H1 (cell line): ENCODE measurements around the gene RPL28. TPM values are rescaled to one million over a fixed set of nuclear protein-coding genes. Genes with fewer than 3 reads are reported as not detected.

Source experiments
- CTCF ChIA-PET: fragments of 300-600 bp; sonication (Branson Sonifier 250); formaldehyde crosslinking; loops from one replicate; lab custom pipeline; 2021; ENCODE audit not compliant: partially characterized antibody; lab: Charles Lee
- POLR2A ChIA-PET: fragments of 300-600 bp; sonication (Branson Sonifier 250); formaldehyde crosslinking; loops from one replicate; lab custom pipeline; 2021; ENCODE audit warnings: inconsistent platforms; ENCODE audit not compliant: partially characterized antibody; lab: Charles Lee
- DNase-seq, 2 experiments: peaks; one replicate each; pipeline versions ENCODE4 v3.0.0 to v3.0.0-alpha.2; 2010 to 2022; ENCODE audit warnings: low spot score in 2 of 2, low read depth in 1 of 2, mixed read lengths in 1 of 2
- FAIRE-seq: peaks from 2 replicates; lab custom pipeline; 2011; peaks lifted over from hg19 to GRCh38; lab: Jason Lieb, UNC
- H2AFZ ChIP-seq: 2 replicates; pipeline ENCODE4 v1.8.1; 2012; ENCODE audit warnings: low read length, inconsistent platforms
- H2AK5ac ChIP-seq: 2 replicates; pipeline ENCODE4 v1.6.1; 2013; ENCODE audit warnings: low read depth, low read length
- H2BK120ac ChIP-seq: replicated peaks from 2 replicates; pipeline ENCODE3; 2013; ENCODE audit warnings: low read depth, low read length, inconsistent platforms
- H2BK12ac ChIP-seq: 2 replicates; pipeline ENCODE4 v1.6.1; 2013; ENCODE audit warnings: low read depth, low read length
- H2BK15ac ChIP-seq: 2 replicates; pipeline ENCODE4 v1.6.1; 2013; ENCODE audit warnings: low read length
- H2BK20ac ChIP-seq: 2 replicates; pipeline ENCODE4 v1.6.1; 2013; ENCODE audit warnings: low read length
- H2BK5ac ChIP-seq: 2 replicates; pipeline ENCODE4 v1.6.1; 2013; ENCODE audit warnings: low read depth, low read length
- H3K14ac ChIP-seq: 2 replicates; pipeline ENCODE4 v1.6.1; 2013; ENCODE audit warnings: inconsistent platforms; ENCODE audit not compliant: insufficient read length
- H3K18ac ChIP-seq: 2 replicates; pipeline ENCODE4 v1.6.1; 2013; ENCODE audit warnings: low read length; ENCODE audit errors: extremely low read depth
- H3K23ac ChIP-seq: 2 replicates; pipeline ENCODE4 v1.6.1; 2013; ENCODE audit warnings: inconsistent platforms; ENCODE audit not compliant: insufficient read length
- H3K23me2 ChIP-seq: 2 replicates; pipeline ENCODE4 v1.6.1; 2013; ENCODE audit warnings: low read depth, low read length
- H3K27ac ChIP-seq: 2 replicates; pipeline ENCODE4 v1.6.1; 2011; ENCODE audit warnings: low read depth, low read length, inconsistent platforms
- H3K27me3 ChIP-seq, 4 experiments: replicated peaks in 1 of 4; 1 replicate in 1 of 4; 2 replicates in 3 of 4; pipeline versions ENCODE4 v1.6.1 to v1.8.1; 2011 to 2013; ENCODE audit warnings: low read length in 3 of 4, mild to moderate bottlenecking in 3 of 4, inconsistent platforms in 2 of 4, mixed read lengths in 2 of 4, moderate library complexity in 1 of 4; ENCODE audit not compliant: control insufficient read depth in 3 of 4, insufficient read depth in 3 of 4; ENCODE audit errors: extremely low read depth in 1 of 4
- H3K36me3 ChIP-seq, 4 experiments: 2 replicates each; pipeline versions ENCODE4 v1.6.1 to v1.8.1; 2011 to 2013; ENCODE audit warnings: mild to moderate bottlenecking in 4 of 4, low read length in 3 of 4, moderate library complexity in 2 of 4, control low read depth in 1 of 4, inconsistent platforms in 1 of 4; ENCODE audit not compliant: insufficient read depth in 4 of 4, control insufficient read depth in 2 of 4
- H3K4ac ChIP-seq: replicated peaks from 2 replicates; pipeline ENCODE3; 2013; ENCODE audit warnings: low read length, low read depth, mixed read lengths, inconsistent platforms; ENCODE audit not compliant: insufficient read length
- H3K4me1 ChIP-seq, 4 experiments: replicated peaks in 1 of 4; 1 replicate in 1 of 4; 2 replicates in 3 of 4; pipeline versions ENCODE4 v1.6.1 to v1.8.1; 2011 to 2013; ENCODE audit warnings: low read length in 3 of 4, inconsistent platforms in 2 of 4, mixed read lengths in 1 of 4; ENCODE audit not compliant: insufficient read depth in 4 of 4, control insufficient read depth in 3 of 4
- H3K4me2 ChIP-seq, 2 experiments: 2 replicates each; pipeline versions ENCODE4 v1.6.1 to v1.8.1; 2011 to 2013; ENCODE audit warnings: low read depth in 2 of 2, low read length in 2 of 2, control low read depth in 1 of 2, inconsistent platforms in 1 of 2, mild to moderate bottlenecking in 1 of 2; ENCODE audit not compliant: insufficient read depth in 1 of 2
- H3K4me3 ChIP-seq, 4 experiments: fragments of 200-600, 300-600 bp in 1 of 4; sonication (generic), shearing (Covaris generic), sonication (Bioruptor Twin) in 1 of 4; 2 replicates each; pipeline versions ENCODE4 v1.5.1 to v1.8.1; 2011 to 2016; ENCODE audit warnings: low read length in 4 of 4, low read depth in 3 of 4, control low read depth in 2 of 4, inconsistent platforms in 2 of 4, mild to moderate bottlenecking in 2 of 4, mixed read lengths in 1 of 4, moderate library complexity in 1 of 4; ENCODE audit not compliant: insufficient read depth in 2 of 4; ENCODE audit errors: extremely low read depth in 1 of 4
- H3K56ac ChIP-seq: replicated peaks from 2 replicates; pipeline ENCODE3; 2013; ENCODE audit warnings: low read depth, mild to moderate bottlenecking, mixed read lengths, low read length, inconsistent platforms; ENCODE audit not compliant: insufficient read length
- H3K79me1 ChIP-seq: 2 replicates; pipeline ENCODE4 v1.6.1; 2013; ENCODE audit warnings: low read depth, low read length, control low read depth
- H3K79me2 ChIP-seq, 2 experiments: 2 replicates each; pipeline versions ENCODE4 v1.6.1 to v1.8.1; 2012 to 2013; ENCODE audit warnings: low read length in 2 of 2, mild to moderate bottlenecking in 2 of 2, inconsistent platforms in 1 of 2; ENCODE audit not compliant: insufficient read depth in 2 of 2, control insufficient read depth in 1 of 2
- H3K9ac ChIP-seq, 4 experiments: replicated peaks in 1 of 4; 1 replicate in 1 of 4; 2 replicates in 3 of 4; pipeline versions ENCODE4 v1.6.1 to v1.8.1; 2011 to 2013; ENCODE audit warnings: low read depth in 3 of 4, low read length in 3 of 4, control low read depth in 2 of 4, mild to moderate bottlenecking in 2 of 4, moderate library complexity in 2 of 4, inconsistent platforms in 1 of 4; ENCODE audit errors: extremely low read depth in 1 of 4
- H3K9me3 ChIP-seq, 2 experiments: 2 replicates each; pipeline versions ENCODE4 v1.6.1 to v1.8.1; 2012 to 2013; ENCODE audit warnings: mild to moderate bottlenecking in 2 of 2, moderate library complexity in 2 of 2, control low read depth in 1 of 2, inconsistent platforms in 1 of 2, low read depth in 1 of 2, low read length in 1 of 2, mixed read lengths in 1 of 2; ENCODE audit not compliant: insufficient read depth in 2 of 2
- H4K20me1 ChIP-seq, 2 experiments: replicated peaks in 1 of 2; 2 replicates each; pipeline versions ENCODE3 to v1.8.1; 2011 to 2013; ENCODE audit warnings: inconsistent platforms in 2 of 2, low read length in 2 of 2, mild to moderate bottlenecking in 1 of 2; ENCODE audit not compliant: insufficient read depth in 2 of 2, control insufficient read depth in 1 of 2
- H4K5ac ChIP-seq: 2 replicates; pipeline ENCODE4 v1.6.1; 2013; ENCODE audit warnings: low read length, low read depth, mixed read lengths, inconsistent platforms; ENCODE audit not compliant: insufficient read length
- H4K8ac ChIP-seq: 2 replicates; pipeline ENCODE4 v1.8.0; 2013; ENCODE audit warnings: mild to moderate bottlenecking, moderate library complexity, low read length, inconsistent platforms; ENCODE audit not compliant: insufficient read depth; ENCODE audit errors: extremely low read depth
- H4K91ac ChIP-seq: replicated peaks from 2 replicates; pipeline ENCODE3; 2013; ENCODE audit warnings: low read length, mixed read lengths, inconsistent platforms; ENCODE audit not compliant: insufficient read length
- BCL11A ChIP-seq, 2 experiments: IDR thresholded peaks; one replicate each; pipeline ENCODE4 v1.6.1; 2011; ENCODE audit warnings: low read depth in 2 of 2, low read length in 2 of 2, mild to moderate bottlenecking in 2 of 2
- CBX5 ChIP-seq: fragments of 300-800, 300-1000 bp; sonication (generic); IDR thresholded peaks from 2 replicates; pipeline ENCODE4 v1.7.1; 2016; ENCODE audit warnings: antibody characterized with exemption, low read length, low read depth
- HDAC2 ChIP-seq, 2 experiments: fragments of 300-600 bp in 1 of 2; sonication (generic) in 1 of 2; IDR thresholded peaks; 2 replicates each; pipeline ENCODE4 v1.6.1; 2011 to 2012; ENCODE audit warnings: low read depth in 2 of 2, low read length in 2 of 2, mild to moderate bottlenecking in 2 of 2, moderate library complexity in 2 of 2, borderline replicate concordance in 1 of 2, inconsistent platforms in 1 of 2
- HDAC6 ChIP-seq: IDR thresholded peaks from one replicate; pipeline ENCODE4 v1.7.1; 2012; ENCODE audit warnings: low read depth, mild to moderate bottlenecking, inconsistent platforms, low read length, moderate library complexity
- POLR2A ChIP-seq, 2 experiments: IDR thresholded peaks; 1 replicate in 1 of 2; 2 replicates in 1 of 2; pipeline ENCODE4 v1.6.1; 2011; ENCODE audit warnings: low read depth in 2 of 2, low read length in 2 of 2, mild to moderate bottlenecking in 2 of 2; ENCODE audit errors: control extremely low read depth in 1 of 2
- POU5F1 ChIP-seq: IDR thresholded peaks from 2 replicates; pipeline ENCODE4 v1.6.1; 2011; ENCODE audit warnings: low read depth, mild to moderate bottlenecking, low read length, moderate library complexity
- RAD21 ChIP-seq, 2 experiments: IDR thresholded peaks in 1 of 2; conservative IDR thresholded peaks in 1 of 2; 2 replicates each; pipeline ENCODE4 v1.6.1; 2011; ENCODE audit warnings: low read depth in 2 of 2, low read length in 2 of 2, improper control_type of control experiment in 1 of 2, inconsistent platforms in 1 of 2, mild to moderate bottlenecking in 1 of 2, moderate library complexity in 1 of 2
- RBBP5 ChIP-seq: IDR thresholded peaks from 2 replicates; pipeline ENCODE4 v1.7.1; 2012; ENCODE audit warnings: low read depth, mild to moderate bottlenecking, inconsistent platforms, low read length, moderate library complexity, borderline replicate concordance
- SIX5 ChIP-seq: IDR thresholded peaks from 2 replicates; pipeline ENCODE4 v1.6.1; 2011; ENCODE audit warnings: mild to moderate bottlenecking, low read depth, low read length
- TBP ChIP-seq: IDR thresholded peaks from 2 replicates; pipeline ENCODE4 v1.6.1; 2011; ENCODE audit warnings: low read depth, low read length, improper control_type of control experiment
- YY1 ChIP-seq: IDR thresholded peaks from 2 replicates; pipeline ENCODE4 v1.6.1; 2011; ENCODE audit warnings: low read depth, mild to moderate bottlenecking, low read length
- WGBS, 2 experiments: shearing (Covaris generic) in 1 of 2; methylation state at CpG; one replicate each; pipeline versions ENCODE4 v1.1.6 to v1.1.7; 2013 to 2015; ENCODE audit warnings: low lambda C conversion rate in 2 of 2, mixed read lengths in 2 of 2, inconsistent platforms in 1 of 2, low coverage in 1 of 2, missing lambda C conversion rate in 1 of 2; ENCODE audit not compliant: insufficient replicate concordance in 2 of 2, insufficient coverage in 1 of 2, insufficient read length in 1 of 2; ENCODE audit errors: extremely low coverage in 1 of 2, missing lambda C conversion rate in 1 of 2; 5-methylcytosine and 5-hydroxymethylcytosine counted together
- polyA plus RNA-seq, 7 experiments: library from polyadenylated mRNA; depleted of rRNA in 3 of 7; stranded (reverse) in 5 of 7; unstranded in 2 of 7; fragments of >200 nt in 5 of 7; fragments of 200-250 nt in 2 of 7; gene quantifications; 1 replicate in 5 of 7; 2 replicates in 1 of 7; 4 replicates in 1 of 7; pipeline versions ENCODE4 v1.2.1 to v1.2.3, GENCODE V29; 2011 to 2013; ENCODE audit warnings: missing spikeins in 2 of 7, mixed read lengths in 2 of 7
- total RNA-seq: library from RNA; stranded (reverse); fragmentation: NEBNext Ultra II Directional; extraction: Animal tissue kit (Norgen Biotek cat#: 25700); gene quantifications from 2 replicates; pipeline ENCODE4 v1.2.1, GENCODE V29; 2021
- TF ChIP-seq, protein P1 (sequence below): IDR thresholded peaks from 2 replicates; pipeline ENCODE4 v1.6.1; 2011; ENCODE audit warnings: low read length, improper control_type of control experiment

The RPL28 gene
- total and polyA plus RNA-seq, 2 of the 8 experiments (the other 6 are each of a cell fraction or from before 2014, with no cell fraction given) = 2,123 to 8,402 TPM

DNA sequence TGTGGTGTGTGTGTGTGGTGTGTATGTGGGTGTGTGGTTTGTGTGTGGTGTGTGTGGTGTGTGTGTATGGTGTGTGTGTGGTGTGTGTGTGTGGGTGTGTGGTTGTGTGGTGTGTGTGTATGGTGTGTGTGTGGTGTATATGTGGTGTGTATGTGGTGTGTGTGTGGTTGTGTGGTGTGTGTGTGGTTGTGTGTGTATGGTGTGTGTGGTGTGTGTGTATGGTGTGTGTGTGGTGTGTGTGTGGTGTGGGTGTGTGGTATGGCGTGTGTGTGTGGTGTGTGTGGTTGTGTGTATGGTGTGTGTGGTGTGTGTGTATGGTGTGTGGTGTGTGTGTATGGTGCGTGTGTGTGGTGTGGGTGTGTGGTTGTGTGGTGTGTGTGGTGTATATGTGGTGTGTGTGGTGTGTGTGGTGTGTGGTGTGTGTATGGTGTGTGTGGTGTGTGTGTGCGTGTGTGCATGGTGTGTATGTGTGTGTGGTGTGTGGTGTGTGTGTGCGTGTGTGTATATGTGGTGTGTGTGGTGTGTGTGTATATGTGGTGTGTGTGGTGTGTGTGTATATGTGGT lies 48.7 kb downstream of the RPL28 start:
- Histone ChIP-seq H3K36me3 (no peaks in the 10 kb centered on the region), H3K18ac (no peak overlapping the region), H2AFZ (no peak overlapping the region), H3K4me3 (no peak overlapping the region), H2BK20ac (no peak overlapping the region), H3K79me2 (no peaks in the 10 kb centered on the region), H2BK120ac (no peak overlapping the region), H4K8ac (no peak overlapping the region), H2BK15ac (peak overlapping the region; percentile 16; the same call in 1 of the 2 replicates), H3K9ac (no peak overlapping the region; a peak in 1 of 7 replicates), H3K27me3 (peaks cover 4 to 15% (median 12%) of the 10 kb centered on the region in 4 experiments; a peak in 6 of 7 replicates), H3K23ac (no peak overlapping the region), H3K27ac (no peak overlapping the region), H3K14ac (no peak overlapping the region), H2BK12ac (0 out of 2 replicates have a peak overlapping the region, but pooled peaks have one; percentile 1), H3K4ac (no peak overlapping the region), H3K4me2 (no peak overlapping the region), H3K4me1 (peaks cover 0 to 6% (median 2%) of the 10 kb centered on the region in 4 experiments; a peak in 2 of 7 replicates), H4K91ac (peak overlapping the region; percentile 65), H4K5ac (no peak overlapping the region), H3K23me2 (peaks cover 13% of the 10 kb centered on the region; the same call in 1 of the 2 replicates), H4K20me1 (peaks cover 2 to 22% of the 10 kb centered on the region in 2 experiments), H2AK5ac (0 out of 2 replicates have a peak overlapping the region, but pooled peaks have one; percentile 1), H3K56ac (peak overlapping the region; percentile 100), H3K9me3 (0 out of 4 replicates have a peak, but pooled peaks cover 0 to 9% of the 10 kb centered on the region in 2 experiments), H3K79me1 (peaks cover 6% of the 10 kb centered on the region), H2BK5ac (no peak overlapping the region)
- POLR2A ChIA-PET = no interaction called here
- no peak for DNase-seq
- CTCF ChIA-PET = no interaction called here
- 86% methylated on average over 4 of the region's 4 CpGs; no CpG with 5 or more reads in 1 of the 2 experiments for WGBS, 2 experiments
- peak; percentile 48 for FAIRE-seq
- no peak for TF ChIP-seq POLR2A (IDR thresholded peaks at IDR 0.05; ENCODE audit: control extremely low read depth in 1 of 2, low read depth in 2 of 2, low read length in 2 of 2)
- no peak for TF ChIP-seq HDAC6
- no peak for TF ChIP-seq HDAC2 (IDR thresholded peaks at IDR 0.05; ENCODE audit: borderline replicate concordance in 1 of 2, low read depth in 2 of 2, low read length in 2 of 2)
- TF ChIP-seq RAD21 (IDR thresholded peaks at IDR 0.05 in 1 of 2, conservative IDR thresholded peaks at IDR 0.05 in 1 of 2; ENCODE audit: low read depth in 2 of 2, low read length in 2 of 2) = no peak
- TF ChIP-seq YY1 = no peak
- no peak for TF ChIP-seq RBBP5
- TF ChIP-seq CBX5 = no peak
- no peak for TF ChIP-seq POU5F1
- no peak for TF ChIP-seq BCL11A (IDR thresholded peaks at IDR 0.05; ENCODE audit: low read depth in 2 of 2, low read length in 2 of 2)
- TF ChIP-seq TBP = no peak
- no peak for TF ChIP-seq SIX5
- TF ChIP-seq, protein P1, sequence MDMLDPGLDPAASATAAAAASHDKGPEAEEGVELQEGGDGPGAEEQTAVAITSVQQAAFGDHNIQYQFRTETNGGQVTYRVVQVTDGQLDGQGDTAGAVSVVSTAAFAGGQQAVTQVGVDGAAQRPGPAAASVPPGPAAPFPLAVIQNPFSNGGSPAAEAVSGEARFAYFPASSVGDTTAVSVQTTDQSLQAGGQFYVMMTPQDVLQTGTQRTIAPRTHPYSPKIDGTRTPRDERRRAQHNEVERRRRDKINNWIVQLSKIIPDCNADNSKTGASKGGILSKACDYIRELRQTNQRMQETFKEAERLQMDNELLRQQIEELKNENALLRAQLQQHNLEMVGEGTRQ = no peak
